IMR-90 (cell line): Measurements from ENCODE around the gene FGFR4. TPM values are rescaled to one million over a fixed set of nuclear protein-coding genes. Genes with fewer than 3 reads are reported as not detected.

ENCODE experiments used
- ATAC-seq: fragments of 200-7000 bp; cut with Tn5 transposase; 2 replicates; pipeline ENCODE4 v1.9.1; 2020; ENCODE audit warnings: low read depth, mild to moderate bottlenecking, moderate library complexity
- BruUV-seq: library from RNA; stranded (reverse); fragments of 400-500 nt; replicated peaks from 2 replicates; lab custom pipeline; 2021; lab: Mats Ljungman, UMichigan
- CTCF ChIA-PET: fragments of 300-600 bp; formaldehyde crosslinking; extraction: SDS; loops from one replicate; lab custom pipeline; 2021; ENCODE audit warnings: antibody characterized with exemption; lab: Yijun Ruan, JAX
- POLR2A ChIA-PET: fragments of 300-600 bp; sonication (Branson Sonifier 250); formaldehyde crosslinking; loops from one replicate; lab custom pipeline; 2022; ENCODE audit warnings: antibody characterized with exemption; ENCODE audit not compliant: unreplicated experiment; lab: Charles Lee
- DNase-seq: peaks from one replicate; pipeline ENCODE4 v3.0.0; 2013
- H2AFZ ChIP-seq: replicated peaks from 2 replicates; pipeline ENCODE3; 2013; ENCODE audit warnings: low read length, mild to moderate bottlenecking; ENCODE audit not compliant: poor library complexity
- H2AK5ac ChIP-seq: 2 replicates; pipeline ENCODE4 v1.6.1; 2013; ENCODE audit warnings: low read depth, low read length, inconsistent platforms
- H2AK9ac ChIP-seq: replicated peaks from 2 replicates; pipeline ENCODE3; 2013; ENCODE audit warnings: mild to moderate bottlenecking, low read depth, low read length, moderate library complexity; ENCODE audit not compliant: poor library complexity
- H2BK120ac ChIP-seq: 2 replicates; pipeline ENCODE4 v1.6.1; 2013; ENCODE audit warnings: low read depth, low read length, inconsistent platforms
- H2BK15ac ChIP-seq: 3 replicates; pipeline ENCODE4 v1.6.1; 2013; ENCODE audit warnings: low read depth, low read length, inconsistent platforms
- H2BK20ac ChIP-seq: 2 replicates; pipeline ENCODE4 v1.6.1; 2013; ENCODE audit warnings: low read depth, mild to moderate bottlenecking, inconsistent platforms, low read length, moderate library complexity
- H2BK5ac ChIP-seq: 2 replicates; pipeline ENCODE4 v1.6.1; 2013; ENCODE audit warnings: mild to moderate bottlenecking, low read depth, low read length, inconsistent platforms; ENCODE audit not compliant: poor library complexity, severe bottlenecking
- H3K14ac ChIP-seq: replicated peaks from 2 replicates; pipeline ENCODE4 v1.6.1; 2013; ENCODE audit warnings: low read depth, low read length, inconsistent platforms
- H3K18ac ChIP-seq: 2 replicates; pipeline ENCODE4 v1.6.1; 2013; ENCODE audit warnings: low read depth, low read length, control low read depth
- H3K23ac ChIP-seq: 2 replicates; pipeline ENCODE4 v1.6.1; 2013; ENCODE audit warnings: low read depth, low read length, inconsistent platforms
- H3K27ac ChIP-seq: 2 replicates; pipeline ENCODE4 v1.5.1; 2013; ENCODE audit warnings: mild to moderate bottlenecking, control low read depth, low read length; ENCODE audit not compliant: insufficient read depth
- H3K27me3 ChIP-seq: 2 replicates; pipeline ENCODE4 v1.6.1; 2013; ENCODE audit warnings: low read length; ENCODE audit not compliant: control insufficient read depth, insufficient read depth
- H3K36me3 ChIP-seq: 2 replicates; pipeline ENCODE4 v1.6.1; 2013; ENCODE audit warnings: low read length, mixed read lengths; ENCODE audit not compliant: control insufficient read depth, insufficient read depth
- H3K4ac ChIP-seq: 2 replicates; pipeline ENCODE4 v1.6.1; 2013; ENCODE audit warnings: low read depth, low read length, inconsistent platforms
- H3K4me1 ChIP-seq: 2 replicates; pipeline ENCODE4 v1.6.1; 2013; ENCODE audit warnings: low read length, mixed read lengths; ENCODE audit not compliant: control insufficient read depth, insufficient read depth
- H3K4me2 ChIP-seq: 2 replicates; pipeline ENCODE4 v1.6.1; 2013; ENCODE audit warnings: low read depth, mild to moderate bottlenecking, control low read depth, low read length, moderate library complexity
- H3K4me3 ChIP-seq: 2 replicates; pipeline ENCODE4 v1.5.1; 2013; ENCODE audit warnings: low read depth, mild to moderate bottlenecking, control low read depth, low read length, moderate library complexity; ENCODE audit not compliant: insufficient read depth
- H3K56ac ChIP-seq: 2 replicates; pipeline ENCODE4 v1.6.1; 2013; ENCODE audit warnings: low read length, inconsistent platforms; ENCODE audit not compliant: insufficient read depth; ENCODE audit errors: extremely low read depth
- H3K79me1 ChIP-seq, 2 experiments: 2 replicates each; pipeline ENCODE4 v1.6.1; 2013; ENCODE audit warnings: low read length in 2 of 2, inconsistent platforms in 1 of 2, low read depth in 1 of 2
- H3K9ac ChIP-seq: 2 replicates; pipeline ENCODE4 v1.6.1; 2013; ENCODE audit warnings: low read depth, low read length, control low read depth
- H3K9me1 ChIP-seq: 2 replicates; pipeline ENCODE4 v1.6.1; 2013; ENCODE audit warnings: low read length, inconsistent platforms; ENCODE audit not compliant: insufficient read depth
- H3K9me3 ChIP-seq: 2 replicates; pipeline ENCODE4 v1.6.1; 2013; ENCODE audit warnings: low read length; ENCODE audit not compliant: control insufficient read depth, insufficient read depth
- H4K20me1 ChIP-seq: 2 replicates; pipeline ENCODE4 v1.6.1; 2013; ENCODE audit warnings: low read length, inconsistent platforms; ENCODE audit not compliant: insufficient read depth
- H4K5ac ChIP-seq: 2 replicates; pipeline ENCODE4 v1.6.1; 2013; ENCODE audit warnings: mild to moderate bottlenecking, low read depth, low read length, control low read depth
- H4K8ac ChIP-seq, 2 experiments: 2 replicates each; pipeline ENCODE4 v1.6.1; 2013; ENCODE audit warnings: low read depth in 2 of 2, low read length in 2 of 2, control low read depth in 1 of 2, inconsistent platforms in 1 of 2
- H4K91ac ChIP-seq: 2 replicates; pipeline ENCODE4 v1.6.1; 2013; ENCODE audit warnings: low read depth, low read length, inconsistent platforms; ENCODE audit not compliant: insufficient read depth
- BHLHE40 ChIP-seq: fragments of 150-350 bp; IDR thresholded peaks from 2 replicates; pipeline ENCODE4 v1.6.1; 2016; ENCODE audit warnings: mild to moderate bottlenecking, low read depth, low read length
- MAFK ChIP-seq: IDR thresholded peaks from 2 replicates; pipeline ENCODE4 v1.6.1; 2012; ENCODE audit warnings: low read depth, low read length, improper control_type of control experiment
- MXI1 ChIP-seq: IDR thresholded peaks from 2 replicates; pipeline ENCODE4 v1.6.1; 2012; ENCODE audit warnings: low read depth, mild to moderate bottlenecking, low read length, moderate library complexity, borderline replicate concordance
- POLR2A ChIP-seq: IDR thresholded peaks from 2 replicates; pipeline ENCODE4 v1.6.1; 2012; ENCODE audit warnings: mild to moderate bottlenecking, low read depth, low read length
- RAD21 ChIP-seq: IDR thresholded peaks from 2 replicates; pipeline ENCODE4 v1.6.1; 2012; ENCODE audit warnings: low read length, improper control_type of control experiment
- RCOR1 ChIP-seq: IDR thresholded peaks from 2 replicates; pipeline ENCODE4 v1.6.1; 2012; ENCODE audit warnings: mild to moderate bottlenecking, low read length, improper control_type of control experiment; ENCODE audit not compliant: insufficient replicate concordance
- RFX5 ChIP-seq: IDR thresholded peaks from 2 replicates; pipeline ENCODE4 v1.8.0; 2012; ENCODE audit warnings: low read depth, mild to moderate bottlenecking, low read length, moderate library complexity
- SMC3 ChIP-seq: fragments of 150-350 bp; IDR thresholded peaks from 2 replicates; pipeline ENCODE4 v1.6.1; 2016; ENCODE audit warnings: low read depth, mild to moderate bottlenecking, antibody characterized with exemption, low read length, moderate library complexity
- WGBS, 2 experiments: methylation state at CpG; one replicate each; pipeline versions ENCODE4 v1.1.5 to v1.1.7; 2013; ENCODE audit warnings: missing lambda C conversion rate in 2 of 2; ENCODE audit not compliant: insufficient read length in 1 of 2; ENCODE audit errors: extremely low coverage in 2 of 2; 5-methylcytosine and 5-hydroxymethylcytosine counted together
- dilution Hi-C: fragments of 300-500 bp; cut with HindIII; formaldehyde crosslinking; loops from one replicate; pipeline ENCODE4 v1.14.3; 2018; ENCODE audit warnings: low sequenced_read_pairs; ENCODE audit not compliant: unreplicated experiment
- in situ Hi-C: fragments of 300-500 bp; cut with MboI; formaldehyde crosslinking; loops from 3 replicates; pipeline ENCODE4 v1.14.3; 2019; ENCODE audit warnings: low sequenced_read_pairs, inconsistent platforms, mixed read lengths
- intact Hi-C: fragments of 100-400 bp; cut with micrococcal nuclease; formaldehyde crosslinking; loops from 2 replicates; pipeline ENCODE4 v1.10.0; 2022
- polyA plus RNA-seq, 3 experiments: library from polyadenylated mRNA; depleted of rRNA; stranded (reverse); fragments of >200 nt; gene quantifications; 2 replicates each; pipeline ENCODE4 v1.2.3, GENCODE V29; 2012; ENCODE audit warnings: low replicate concordance in 1 of 3
- total RNA-seq: library from RNA; depleted of rRNA; stranded (reverse); fragments of >200 nt; gene quantifications from 2 replicates; pipeline ENCODE4 v1.2.3, GENCODE V29; 2012
- TF ChIP-seq, protein P1 (sequence below): fragments of 150-350 bp; IDR thresholded peaks from 2 replicates; pipeline ENCODE4 v1.6.1; 2017; ENCODE audit warnings: mild to moderate bottlenecking, antibody characterized with exemption, low read length, low read depth

FGFR4 gene
- total and polyA plus RNA-seq, 2 of the 4 experiments (the other 2 are of a cell fraction): 0.90 to 2.4 TPM

DNA sequence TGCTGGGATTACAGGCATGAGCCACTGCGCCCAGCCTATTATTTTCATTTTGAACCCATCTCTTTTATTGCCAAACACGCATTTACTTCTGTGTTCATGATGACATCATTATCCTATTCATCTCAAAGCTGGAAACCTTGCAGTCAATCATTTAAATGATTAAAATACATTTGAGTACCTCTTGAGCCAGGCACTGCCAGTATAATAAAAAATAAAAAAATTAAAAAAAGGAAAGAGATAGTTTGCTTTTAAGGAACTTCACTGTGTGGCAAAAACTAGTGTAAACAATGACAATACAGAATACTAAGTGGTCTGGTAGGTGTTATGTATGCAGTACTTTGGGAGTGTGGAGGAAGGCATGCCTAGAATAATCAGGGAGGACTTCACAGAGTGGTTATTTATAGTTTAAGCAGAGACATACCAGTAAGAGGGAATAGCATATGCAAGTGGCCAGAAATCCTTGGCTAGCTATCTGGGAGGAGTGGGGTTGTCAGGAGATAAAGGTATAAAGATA lies 55.4 kb downstream of the FGFR4 start:
- BruUV-seq: no TSS peak
- peaks cover 7% of the 10 kb centered on the region for H3K4me1 ChIP-seq
- H3K56ac ChIP-seq: no peak overlapping the region
- TF ChIP-seq SMC3: no peak
- TF ChIP-seq, protein P1, sequence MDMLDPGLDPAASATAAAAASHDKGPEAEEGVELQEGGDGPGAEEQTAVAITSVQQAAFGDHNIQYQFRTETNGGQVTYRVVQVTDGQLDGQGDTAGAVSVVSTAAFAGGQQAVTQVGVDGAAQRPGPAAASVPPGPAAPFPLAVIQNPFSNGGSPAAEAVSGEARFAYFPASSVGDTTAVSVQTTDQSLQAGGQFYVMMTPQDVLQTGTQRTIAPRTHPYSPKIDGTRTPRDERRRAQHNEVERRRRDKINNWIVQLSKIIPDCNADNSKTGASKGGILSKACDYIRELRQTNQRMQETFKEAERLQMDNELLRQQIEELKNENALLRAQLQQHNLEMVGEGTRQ: no peak
- no peak for TF ChIP-seq MAFK
- no peak for TF ChIP-seq RAD21
- TF ChIP-seq RCOR1: no peak
- no peak for TF ChIP-seq RFX5
- TF ChIP-seq POLR2A: no peak
- TF ChIP-seq BHLHE40: no peak
- TF ChIP-seq MXI1: no peak
- no peak overlapping the region for H3K18ac ChIP-seq
- H3K27ac ChIP-seq: no peak overlapping the region
- peak; percentile 76 for ATAC-seq
- no peak overlapping the region for H3K9ac ChIP-seq
- intact Hi-C loops: no loop called here
- H2AFZ ChIP-seq: no peak overlapping the region
- peaks cover 22 to 62% of the 10 kb centered on the region in 2 experiments for H3K79me1 ChIP-seq
- no CpG with 5 or more reads among the region's 2 CpGs for WGBS, 2 experiments
- ChIA-PET CTCF (no interaction called here), POLR2A (no interaction called here)
- peaks cover 21% of the 10 kb centered on the region; the same call in 1 of the 2 replicates for H4K20me1 ChIP-seq
- H2BK15ac ChIP-seq: no peak overlapping the region
- in situ Hi-C loops: no loop called here
- H2AK5ac ChIP-seq: no peak overlapping the region
- dilution Hi-C loops: no loop called here
- peaks cover 22% of the 10 kb centered on the region for H3K36me3 ChIP-seq
- no peaks in the 10 kb centered on the region for H3K9me3 ChIP-seq
- no peak overlapping the region for H3K23ac ChIP-seq
- H3K4me3 ChIP-seq: no peak overlapping the region
- peaks cover 6% of the 10 kb centered on the region for H3K9me1 ChIP-seq
- no peak overlapping the region for H2BK20ac ChIP-seq
- no peak overlapping the region for H3K4me2 ChIP-seq
- no peaks in the 10 kb centered on the region for H3K27me3 ChIP-seq
- peak; percentile 25 for DNase-seq
- no peak overlapping the region for H3K14ac ChIP-seq
- no peak overlapping the region for H3K4ac ChIP-seq
- no peak overlapping the region for H2AK9ac ChIP-seq
- H2BK120ac ChIP-seq: no peak overlapping the region
- no peak overlapping the region for H4K8ac ChIP-seq
- no peak overlapping the region for H4K91ac ChIP-seq
- H4K5ac ChIP-seq: no peak overlapping the region; the same call in 1 of the 2 replicates
- no peak overlapping the region for H2BK5ac ChIP-seq
